Superior temporal gyrus (tissue), 1 donor: ENCODE measurements around the gene INTS14.
"Not testable (repeated sequence)": the region's sequence is repeated elsewhere in the genome, so short reads cannot be mapped to it uniquely, and the experiment has no call there.

Experiments used
- DNase-seq: peaks from one replicate; pipeline ENCODE4 v3.0.0-alpha.2; 2016; ENCODE audit errors: extremely low spot score

INTS14 gene

DNA sequence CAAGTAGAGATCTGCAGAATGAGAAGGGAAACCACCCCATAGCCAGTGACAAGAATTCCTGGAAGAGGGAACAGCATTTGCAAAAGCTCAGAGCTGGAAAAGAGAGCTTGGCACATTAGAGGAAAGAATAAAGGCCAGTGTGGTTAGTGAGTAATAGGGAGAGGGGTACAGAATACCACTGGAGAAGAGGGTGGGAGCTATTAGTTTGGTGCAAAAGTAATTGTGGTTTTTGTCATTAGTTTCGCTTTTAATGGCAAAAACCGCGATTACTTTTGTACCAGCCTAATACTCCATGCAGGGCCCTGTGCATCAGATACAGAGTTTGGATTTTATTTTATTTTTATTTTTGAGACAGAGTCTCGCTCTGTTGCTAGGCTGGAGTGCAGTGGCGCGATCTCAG lies 20.6 kb upstream of the INTS14 start:
- no peak for DNase-seq

DNA sequence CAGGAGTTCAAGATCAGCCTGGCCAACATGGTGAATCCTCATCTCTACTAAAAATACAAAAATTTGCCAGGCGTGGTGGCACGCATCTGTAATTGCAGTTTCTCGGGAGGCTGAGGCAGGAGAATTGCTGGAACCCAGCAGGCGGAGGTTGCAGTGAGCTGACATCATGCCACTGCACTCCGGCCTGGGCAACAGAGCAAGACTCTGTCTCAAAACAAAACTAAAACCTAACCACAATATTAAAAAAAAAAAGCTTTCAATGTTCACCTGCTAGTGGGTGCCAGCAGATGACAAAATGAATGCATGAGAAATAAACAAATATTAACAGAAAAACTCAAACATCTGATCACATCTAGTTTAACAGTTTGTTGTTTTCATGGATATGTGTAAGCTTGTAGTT lies 19.8 kb upstream of the INTS14 start:
- DNase-seq: no peak

DNA sequence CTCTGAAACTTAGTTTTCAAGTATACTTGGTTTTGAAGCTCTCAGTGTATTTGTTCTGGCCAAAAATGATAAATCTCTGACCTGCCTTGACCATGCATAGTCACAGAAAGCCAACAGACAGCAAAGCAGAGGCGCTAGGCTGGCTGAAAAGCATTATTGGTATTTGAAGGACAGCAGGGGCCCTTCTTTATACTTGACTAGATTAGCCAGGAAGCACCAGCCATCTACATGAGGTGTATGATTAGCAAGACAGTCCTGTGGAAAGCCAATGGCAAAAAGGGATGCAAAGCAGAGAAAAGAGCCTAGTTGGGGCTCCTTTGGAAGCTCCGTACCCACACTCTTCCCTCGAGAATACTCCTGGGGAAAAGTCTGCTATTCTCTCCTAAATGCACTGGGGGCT lies 18.6 kb upstream of the INTS14 start:
- no peak for DNase-seq

DNA sequence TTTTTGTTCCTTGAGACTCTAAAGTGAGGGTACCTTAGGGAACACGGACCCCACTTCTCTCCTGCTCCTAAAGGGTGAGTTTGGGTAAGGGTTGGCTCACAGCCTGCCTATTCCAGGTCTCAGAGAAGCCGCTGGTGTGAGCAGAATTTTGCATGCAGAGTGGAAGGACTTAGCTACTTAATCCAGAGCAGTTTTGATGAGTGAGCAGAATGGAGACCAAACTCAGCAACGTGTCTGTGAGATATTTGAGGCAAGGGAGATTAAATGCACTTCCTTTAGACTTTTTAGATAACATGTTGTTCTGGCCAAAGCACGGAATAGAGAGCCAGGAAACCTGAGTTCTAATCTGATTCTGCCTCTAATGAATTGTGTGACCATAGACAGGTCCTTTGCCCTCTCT lies 15.9 kb upstream of the INTS14 start:
- no peak for DNase-seq

DNA sequence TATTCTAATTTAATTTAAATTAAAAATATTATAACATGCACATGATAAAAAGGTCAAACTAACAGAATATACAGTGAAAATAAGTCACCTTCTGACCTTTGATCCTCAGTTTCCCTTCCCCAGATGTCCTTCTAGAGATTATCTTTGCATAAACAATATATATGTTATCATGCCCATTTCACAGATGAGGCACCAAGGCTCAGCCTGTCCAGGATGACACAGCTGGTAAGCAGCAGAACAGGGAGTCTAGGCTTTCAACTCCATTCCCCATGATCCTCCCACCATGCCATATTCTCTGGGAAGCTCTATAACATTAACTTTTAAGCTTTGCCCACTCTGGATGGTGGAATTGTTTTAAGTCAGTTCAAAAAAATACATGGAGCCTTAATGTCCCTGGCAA lies 12.2 kb upstream of the INTS14 start:
- no peak for DNase-seq

DNA sequence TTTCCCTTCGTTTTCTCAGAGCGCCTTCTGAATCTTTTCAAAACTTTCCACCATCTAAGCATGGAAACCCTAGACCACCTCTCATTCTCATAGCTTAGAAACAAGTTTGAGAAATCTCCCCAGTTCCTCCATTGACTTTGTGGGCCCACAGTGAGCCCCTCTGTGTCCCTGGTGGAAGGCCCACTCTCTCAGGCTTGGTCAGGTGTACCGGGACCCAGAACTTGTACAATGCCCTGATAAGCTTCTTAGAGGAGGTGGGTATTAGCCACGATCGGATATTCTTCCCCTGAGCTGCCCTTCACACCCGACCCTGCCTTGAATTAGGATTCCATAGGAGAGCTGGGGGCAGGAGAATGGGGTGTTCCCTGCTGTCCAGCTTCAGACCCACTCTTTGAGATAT lies 10.7 kb upstream of the INTS14 start, which contains the start of gene SLC24A1:
Gene SLC24A1 (plus strand): TSS at position 301 of the 400 bp plus-strand sequence. CDS start 2,143 bp downstream, outside the sequence.
- no peak for DNase-seq

DNA sequence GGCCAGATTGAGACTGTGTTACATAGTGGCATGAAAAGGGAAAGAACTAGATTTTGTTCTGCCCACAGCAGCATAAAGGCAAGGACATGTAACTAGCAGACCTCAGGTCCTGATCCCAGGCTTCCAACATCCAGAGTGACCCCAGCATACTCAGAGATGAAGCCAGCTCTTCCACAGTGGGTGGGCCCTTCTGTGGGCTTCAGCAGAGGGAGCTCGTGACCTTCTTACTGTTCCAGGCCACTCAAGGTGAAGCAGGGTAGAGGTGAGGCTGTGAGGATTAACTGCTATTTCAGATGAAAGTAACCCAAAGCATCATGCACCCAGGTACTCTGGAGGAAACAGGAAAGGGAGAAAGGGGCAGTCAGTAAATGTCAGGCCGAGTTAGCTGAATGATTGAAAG lies 9.9 kb upstream of the INTS14 start:
- no peak for DNase-seq

DNA sequence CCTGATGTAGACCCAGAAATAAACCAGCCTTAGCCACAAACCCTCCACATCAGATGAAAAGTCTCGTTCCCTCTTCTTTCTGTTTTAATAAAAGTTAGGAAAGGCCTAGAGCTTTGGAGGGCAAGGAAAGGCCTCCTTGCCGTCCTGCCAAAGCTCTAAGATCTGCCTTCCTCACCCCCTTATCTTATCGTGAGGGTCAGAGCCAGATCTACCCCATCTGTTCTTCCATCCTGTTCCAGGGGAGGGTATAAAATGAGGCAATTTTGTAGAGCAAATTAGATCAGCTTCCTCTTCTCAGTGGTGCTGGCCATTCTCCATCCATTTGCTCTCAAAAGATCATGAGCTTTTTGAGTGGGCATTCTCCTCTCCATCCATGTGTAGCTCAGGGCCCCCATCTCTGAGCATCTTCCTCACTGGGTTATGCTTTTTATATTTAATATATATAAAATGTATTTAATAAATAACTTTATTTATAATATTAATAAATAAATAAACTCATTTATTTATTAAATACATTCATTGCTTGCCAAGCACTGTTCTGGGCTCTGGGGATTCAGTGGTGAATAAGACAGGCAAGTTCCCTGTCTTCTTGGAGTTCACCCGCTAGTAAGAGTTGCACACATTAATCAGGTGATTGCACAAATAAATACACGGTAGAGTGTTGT lies 8.8 kb upstream of the INTS14 start:
- no peak for DNase-seq

DNA sequence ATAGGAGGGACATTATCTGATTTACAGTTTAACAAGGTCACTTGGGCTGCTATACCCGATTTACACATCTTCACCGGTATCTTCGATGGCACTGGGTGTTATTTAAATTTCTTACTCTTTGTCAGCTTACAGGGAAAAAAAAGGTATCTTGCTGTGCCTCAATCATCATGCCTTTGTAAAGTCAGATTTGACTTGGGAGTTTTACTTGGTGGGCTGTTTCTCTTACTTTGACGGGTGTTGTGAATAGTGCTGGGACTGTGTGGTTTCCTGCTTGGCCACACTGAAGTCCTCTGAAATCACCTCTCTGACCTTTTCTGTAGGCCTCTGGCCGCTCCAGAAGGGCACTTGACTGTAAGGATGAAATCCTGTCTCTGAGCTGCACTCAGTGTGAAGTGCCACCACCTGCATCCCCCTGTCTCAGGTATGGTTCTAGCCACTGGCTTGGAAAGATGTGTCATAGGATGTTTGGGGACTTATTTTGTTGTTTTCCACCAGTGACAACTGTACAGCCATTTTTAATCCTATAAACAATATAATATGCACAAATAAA lies 7.7 kb upstream of the INTS14 start:
- no peak for DNase-seq

DNA sequence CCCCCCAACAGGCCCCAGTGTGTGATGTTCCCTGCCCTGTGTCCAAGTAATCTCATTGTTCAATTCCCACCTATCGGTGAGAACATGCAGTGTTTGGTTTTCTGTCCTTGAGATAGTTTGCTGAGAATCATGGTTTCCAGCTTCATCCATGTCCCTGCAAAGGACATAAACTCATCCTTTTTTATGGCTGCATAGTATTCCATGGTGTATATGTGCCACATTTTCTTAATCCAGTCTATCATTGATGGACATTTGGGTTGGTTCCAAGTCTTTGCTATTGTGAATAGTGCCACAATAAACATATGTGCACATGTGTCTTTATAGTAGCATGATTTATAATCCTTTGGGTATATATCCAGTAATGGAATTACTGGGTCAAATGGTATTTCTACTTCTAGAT lies 5.0 kb upstream of the INTS14 start:
- not testable (repeated sequence) for DNase-seq

DNA sequence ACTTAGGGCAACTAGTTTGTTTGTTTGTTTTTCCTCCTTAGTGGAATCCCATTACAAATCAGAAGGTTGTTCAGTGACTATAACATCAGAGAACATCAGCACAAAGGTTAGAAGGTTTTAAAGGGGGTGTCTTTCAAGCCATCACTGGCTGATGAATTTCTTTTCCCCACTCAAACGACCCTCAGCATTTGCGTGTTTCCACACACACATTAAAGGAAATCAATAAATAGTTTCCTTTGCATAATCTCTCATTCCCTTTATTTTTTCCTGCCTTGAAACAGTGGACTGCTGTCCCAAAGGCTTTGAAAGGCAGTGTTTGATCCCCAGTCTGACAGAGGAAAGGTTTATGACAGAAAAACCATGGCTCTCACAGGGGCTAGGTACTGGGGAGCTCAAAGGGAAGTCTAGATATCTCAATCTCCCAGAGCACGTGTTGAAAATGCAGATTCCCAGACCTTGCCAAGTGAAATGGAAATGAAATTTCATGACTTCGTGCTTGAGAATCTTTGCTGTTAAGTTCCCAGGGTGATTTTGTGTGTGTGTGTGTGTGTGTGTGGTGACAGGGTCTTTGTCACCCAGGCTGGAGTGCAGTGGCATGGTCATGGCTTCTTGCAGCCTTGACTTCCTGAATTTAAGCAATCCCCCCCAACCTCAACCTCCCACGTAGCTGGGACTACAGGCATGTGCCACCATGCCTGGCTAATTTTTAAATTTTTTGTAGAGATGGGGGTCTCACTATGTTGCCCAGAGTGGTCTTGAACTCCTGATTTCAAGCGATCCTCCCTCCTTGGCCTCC lies 2.2 kb upstream of the INTS14 start:
- DNase-seq: no peak

DNA sequence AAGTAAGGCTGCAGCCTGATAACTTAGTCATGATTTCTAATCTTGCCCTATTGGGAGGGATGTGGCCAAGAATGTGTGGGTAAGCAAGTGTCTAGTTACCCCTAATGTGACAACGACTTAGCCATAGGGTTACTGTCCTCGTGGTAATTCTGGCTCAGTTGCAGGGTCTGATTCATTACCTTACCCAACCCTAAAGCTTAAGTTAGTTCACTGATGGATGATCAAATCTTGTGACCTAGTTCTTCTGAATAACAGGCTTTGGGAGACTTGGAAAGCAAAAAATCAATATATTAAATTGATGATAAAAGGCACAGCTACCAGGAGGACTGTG lies 1.6 kb upstream of the INTS14 start:
- DNase-seq: no peak

DNA sequence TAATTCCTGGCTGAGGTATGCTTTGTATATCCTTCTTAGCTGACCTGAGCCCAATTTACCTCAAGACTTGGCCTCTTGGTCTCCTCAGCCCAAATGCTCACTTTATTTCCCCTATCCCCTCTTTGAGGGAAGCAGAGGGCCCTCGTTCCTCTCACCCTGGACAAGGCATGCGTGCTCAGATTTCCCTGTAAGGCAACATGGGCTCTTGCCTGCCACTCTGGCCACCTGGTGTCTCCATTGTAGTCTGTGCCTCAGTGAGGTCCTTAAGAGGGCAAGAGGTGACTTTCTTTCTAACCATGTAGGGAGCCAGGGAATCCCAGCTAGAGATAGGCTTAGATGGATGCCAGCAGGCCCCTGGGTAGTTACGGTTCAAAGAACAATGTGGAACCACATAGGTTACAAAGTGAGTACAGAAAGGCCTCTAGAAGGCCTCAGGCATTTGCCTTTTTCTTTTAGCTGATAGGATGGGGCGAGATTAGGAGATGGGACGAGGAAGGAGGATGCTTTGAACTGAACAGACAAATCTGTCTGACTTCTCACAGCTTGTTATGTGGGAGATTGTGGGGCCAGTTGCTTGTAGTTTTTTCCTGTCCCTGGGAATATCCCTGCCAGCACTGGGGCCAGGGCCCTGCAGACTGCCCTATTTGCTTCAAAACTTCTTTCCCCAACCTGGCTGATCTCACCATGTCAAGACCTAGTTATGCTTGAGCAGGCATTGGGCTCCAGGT lies 1.1 kb upstream of the INTS14 start:
- no peak for DNase-seq

DNA sequence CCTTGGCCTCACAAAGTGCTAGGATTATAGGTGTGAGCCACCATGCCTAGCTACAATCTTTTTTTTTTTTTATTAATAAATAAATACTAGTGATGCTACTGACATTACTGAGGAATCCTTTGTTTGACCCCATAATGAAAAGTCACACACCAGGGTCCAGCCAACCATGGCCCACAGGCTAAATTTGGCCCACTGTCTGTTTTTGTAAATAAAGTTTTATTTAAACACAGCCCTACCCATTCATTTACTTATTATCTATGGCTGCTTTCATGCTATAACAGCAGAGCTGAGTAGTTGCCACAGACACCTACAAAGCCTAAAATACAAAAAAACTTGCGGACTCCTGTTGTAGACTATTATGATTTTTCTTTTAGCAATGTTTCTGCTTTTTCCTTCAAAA lies 7.4 kb downstream of the INTS14 start:
- no peak for DNase-seq

DNA sequence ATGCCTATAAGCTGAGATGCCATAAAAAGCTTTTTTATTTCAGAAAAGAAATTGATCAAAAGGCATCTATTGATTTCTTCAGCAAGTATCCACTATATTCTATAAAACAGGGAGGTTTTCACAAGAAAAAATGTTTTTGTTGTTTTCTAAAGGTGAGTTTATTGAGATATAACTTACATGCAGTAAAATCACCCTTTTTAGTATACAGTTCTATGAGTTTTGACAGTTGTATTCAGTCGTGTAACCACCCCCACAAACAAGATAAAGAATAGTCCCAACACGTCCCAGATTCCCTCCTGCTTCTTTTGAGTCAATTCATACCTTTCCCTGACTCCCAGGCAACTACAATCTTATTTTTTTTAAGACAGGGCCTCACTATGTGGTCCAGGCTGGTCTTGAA lies 7.8 kb downstream of the INTS14 start:
- DNase-seq: no peak

DNA sequence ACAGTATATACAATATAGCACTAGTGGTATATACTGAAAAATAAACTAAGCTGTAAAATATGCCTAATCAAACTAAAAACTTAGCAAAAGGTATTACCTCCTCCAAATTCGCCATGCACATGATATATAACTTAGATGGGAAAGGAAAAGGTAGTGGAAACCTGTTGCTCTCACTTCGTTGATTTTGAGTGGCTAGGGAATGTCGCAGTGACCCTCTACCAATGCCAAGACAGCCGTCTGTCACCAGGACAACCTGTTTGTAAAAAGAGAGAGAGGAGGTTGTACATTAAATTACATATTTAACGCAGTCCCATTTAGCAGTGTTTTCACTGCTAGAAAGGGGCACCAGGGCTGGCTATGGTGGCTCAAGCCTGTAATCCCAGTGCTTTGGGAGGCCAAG lies 11.3 kb downstream of the INTS14 start:
- no peak for DNase-seq

DNA sequence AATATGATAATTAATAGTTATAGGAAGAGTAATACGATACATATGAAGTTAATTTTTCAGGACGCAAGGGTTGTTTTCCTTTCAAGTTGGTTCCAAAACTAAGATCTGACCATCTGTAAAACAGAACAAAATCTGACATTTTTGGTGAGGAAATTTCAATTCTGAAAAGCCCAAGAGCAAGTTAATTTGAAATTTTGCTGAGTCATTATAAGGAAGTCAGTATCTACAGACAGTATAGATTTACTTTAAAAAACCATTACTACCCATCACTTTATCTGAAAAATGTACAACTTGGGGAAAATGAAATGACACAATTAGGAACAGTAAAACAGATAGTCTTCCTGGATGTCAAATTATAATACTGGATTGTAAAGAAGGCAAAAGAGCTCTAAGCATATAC lies 12.5 kb downstream of the INTS14 start:
- no peak for DNase-seq

DNA sequence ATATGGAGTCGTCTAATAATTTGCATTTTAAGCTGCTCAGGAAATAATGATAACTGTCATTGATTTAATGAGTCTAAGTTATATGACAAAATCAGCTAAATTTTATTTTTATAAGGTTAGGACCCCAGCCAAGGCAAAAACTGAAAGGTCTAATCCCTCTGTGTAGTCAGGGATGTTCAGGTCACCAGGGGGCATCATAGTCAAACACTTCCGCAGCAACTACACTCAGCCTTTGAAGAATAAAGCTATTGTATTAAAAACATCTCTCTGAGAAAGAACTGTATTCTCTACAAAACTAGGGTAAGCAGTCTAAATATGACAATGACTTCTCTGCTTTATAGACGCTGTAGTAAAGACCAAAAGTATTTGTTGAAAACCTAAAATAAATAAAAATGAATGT lies 15.0 kb downstream of the INTS14 start:
- DNase-seq: peak; percentile 86

DNA sequence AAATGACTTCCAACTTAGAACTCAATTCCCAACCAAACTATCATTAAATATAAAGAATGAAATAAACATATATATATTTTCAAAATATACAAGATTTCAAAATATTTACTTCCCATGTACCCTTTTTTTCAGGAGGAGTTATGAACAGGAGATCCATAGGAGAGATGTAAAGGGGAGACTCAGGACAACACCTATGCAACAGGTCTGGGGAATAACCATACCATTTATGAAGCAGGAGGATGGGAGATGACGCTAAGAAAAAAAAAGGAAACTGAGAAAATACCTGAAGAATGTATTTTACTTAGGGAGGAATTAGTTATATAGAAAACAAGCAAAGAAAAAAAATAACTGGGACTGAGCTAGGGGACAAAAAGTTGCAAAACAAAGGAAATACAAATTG lies 23.8 kb downstream of the INTS14 start:
- no peak for DNase-seq

DNA sequence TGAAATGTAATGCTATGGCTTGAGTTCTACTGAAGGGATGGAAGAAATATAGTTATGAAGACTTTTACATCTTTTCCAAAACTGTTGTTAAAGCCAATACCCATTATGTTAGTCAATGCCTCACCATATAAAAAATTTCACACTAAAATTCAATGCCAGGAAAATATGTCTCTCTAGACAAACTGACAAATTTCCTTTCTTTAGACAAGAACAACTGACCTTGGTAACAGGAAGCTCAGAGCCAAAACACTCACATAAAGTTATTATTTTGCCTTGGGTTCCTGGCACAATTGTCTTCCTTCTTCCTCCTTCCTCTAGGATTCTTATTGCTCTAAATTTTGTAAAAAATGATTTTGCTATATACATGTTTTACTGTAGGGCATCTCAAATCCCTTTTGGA lies 26.7 kb downstream of the INTS14 start:
- no peak for DNase-seq

DNA sequence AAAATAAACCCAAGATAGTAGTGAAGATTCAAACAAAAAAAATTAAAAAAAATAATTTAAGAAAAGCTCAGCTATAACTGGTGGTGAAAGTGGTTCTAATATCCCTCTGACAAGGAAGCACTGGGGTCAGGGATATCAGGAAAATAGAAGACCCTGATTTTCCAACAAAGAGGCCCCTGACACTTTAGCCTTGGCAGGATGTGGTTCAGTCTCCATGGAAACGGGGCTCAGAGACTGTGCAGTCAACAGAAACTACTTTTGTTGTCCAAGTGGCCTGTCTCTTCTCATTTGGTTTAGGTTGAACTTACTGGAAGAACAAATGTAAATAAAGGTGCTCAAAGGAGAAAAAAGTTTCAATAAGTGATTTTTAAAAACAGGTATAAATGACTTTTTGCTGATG lies 27.2 kb downstream of the INTS14 start:
- no peak for DNase-seq

DNA sequence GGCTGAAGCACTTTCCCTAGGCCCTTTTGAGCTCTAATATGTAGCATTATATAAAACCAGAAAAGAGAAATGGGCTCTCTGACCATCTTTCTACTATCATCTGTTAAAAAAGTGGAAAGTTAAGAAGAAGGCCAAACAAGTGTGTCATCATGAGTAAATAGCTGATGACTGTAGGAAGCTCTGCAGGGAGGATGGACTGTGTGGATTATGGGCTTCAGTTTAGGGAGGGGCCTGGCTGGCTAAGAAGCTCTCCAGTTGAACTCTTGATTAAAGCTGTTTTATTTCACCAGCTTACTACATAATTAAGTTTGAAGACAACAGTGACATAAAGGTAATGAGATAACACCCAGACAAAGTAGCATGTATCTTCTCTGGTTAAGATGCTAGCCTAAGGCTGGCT lies 30.6 kb downstream of the INTS14 start:
- DNase-seq: no peak

DNA sequence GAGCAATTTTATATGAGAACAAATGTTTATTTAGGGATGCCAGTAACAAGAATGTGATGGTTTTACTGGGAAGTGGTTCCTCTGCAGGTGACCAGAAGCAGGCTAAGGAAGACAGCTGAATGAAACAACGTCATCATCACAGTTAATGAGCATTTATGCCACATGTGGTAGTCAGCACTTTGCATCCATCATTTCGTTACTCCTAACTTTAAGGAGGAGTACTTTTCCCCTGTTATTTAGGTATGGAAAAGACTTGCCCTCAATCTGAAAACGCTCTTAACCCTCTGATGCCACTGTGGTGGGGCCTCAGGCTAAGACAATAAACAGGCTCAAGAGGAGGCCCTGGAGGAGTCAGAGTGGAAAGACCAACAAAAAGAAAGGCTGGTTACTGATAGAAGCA lies 31.2 kb downstream of the INTS14 start:
- DNase-seq: no peak
